ENCODE data around the gene EFCAB12.

DNA sequence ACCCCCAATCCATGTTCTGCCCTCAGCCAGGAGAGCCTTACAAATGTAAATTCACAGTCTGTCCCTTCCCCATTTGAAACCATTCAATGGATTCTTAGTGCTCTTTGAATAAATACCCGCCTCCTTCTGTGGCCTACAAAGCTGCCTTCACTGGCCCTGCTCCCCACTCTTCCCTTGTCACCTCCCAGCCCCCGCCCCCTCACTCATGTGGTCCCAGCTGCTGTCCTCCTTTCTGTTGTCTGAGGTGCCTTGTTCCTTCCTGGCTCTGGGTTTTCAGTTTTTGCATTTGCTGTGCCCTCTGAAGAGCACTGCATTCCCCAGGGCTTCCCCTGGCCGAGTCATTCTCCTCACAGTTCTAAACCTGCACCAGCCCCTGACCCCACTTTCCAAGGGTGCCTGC lies 3.2 kb downstream of the EFCAB12 start:
- TF ChIP-seq POLR2AphosphoS5 (IDR thresholded peaks at IDR 0.05; ENCODE audit: low read depth, low read length), result no peak
- TF ChIP-seq TAF1 (IDR thresholded peaks at IDR 0.05; ENCODE audit: borderline replicate concordance, insufficient read depth, low read length), result no peak
- no peak for TF ChIP-seq REST (IDR thresholded peaks at IDR 0.05; ENCODE audit: insufficient read depth in 1 of 2, low read depth in 2 of 2, low read length in 2 of 2)
